IMR-90 (cell line): ENCODE data around the gene BMP4.

ENCODE experiments used
- BHLHE40 ChIP-seq: fragments of 150-350 bp; IDR thresholded peaks from 2 replicates; pipeline ENCODE4 v1.6.1; 2016; ENCODE audit warnings: mild to moderate bottlenecking, low read depth, low read length
- MAFK ChIP-seq: IDR thresholded peaks from 2 replicates; pipeline ENCODE4 v1.6.1; 2012; ENCODE audit warnings: low read depth, low read length, improper control_type of control experiment
- MXI1 ChIP-seq: IDR thresholded peaks from 2 replicates; pipeline ENCODE4 v1.6.1; 2012; ENCODE audit warnings: low read depth, mild to moderate bottlenecking, low read length, moderate library complexity, borderline replicate concordance
- POLR2A ChIP-seq: IDR thresholded peaks from 2 replicates; pipeline ENCODE4 v1.6.1; 2012; ENCODE audit warnings: mild to moderate bottlenecking, low read depth, low read length
- TF ChIP-seq, protein P1 (sequence below): conservative IDR thresholded peaks from 2 replicates; pipeline ENCODE4 v1.5.1; 2012; ENCODE audit warnings: mild to moderate bottlenecking, low read depth, low read length, improper control_type of control experiment
- TF ChIP-seq, protein P2 (sequence below): fragments of 150-350 bp; IDR thresholded peaks from 2 replicates; pipeline ENCODE4 v1.6.1; 2017; ENCODE audit warnings: mild to moderate bottlenecking, antibody characterized with exemption, low read length, low read depth

DNA sequence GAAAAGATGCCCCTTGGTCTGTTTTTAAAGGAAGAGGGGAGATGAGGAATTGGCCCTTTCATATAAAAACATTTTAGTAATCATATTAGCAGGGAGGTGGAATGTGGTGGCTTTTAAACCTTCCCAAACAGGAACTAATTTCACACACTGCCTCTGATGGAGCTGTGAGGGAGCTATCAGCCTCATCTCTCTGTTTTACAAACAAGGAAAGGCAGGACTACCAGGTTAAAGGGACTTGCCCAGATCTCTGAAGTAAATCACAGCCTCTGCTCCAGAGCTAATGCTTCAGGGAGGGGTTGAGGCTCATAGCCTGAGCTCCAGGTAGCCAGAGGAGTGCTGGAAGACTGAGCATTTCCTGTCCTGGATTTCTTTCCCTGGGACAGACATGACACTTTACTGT, 1.1 kb upstream of the BMP4 start:
- TF ChIP-seq POLR2A (no peak), MXI1 (no peak), MAFK (no peak), BHLHE40 (no peak)
- TF ChIP-seq, protein P1, sequence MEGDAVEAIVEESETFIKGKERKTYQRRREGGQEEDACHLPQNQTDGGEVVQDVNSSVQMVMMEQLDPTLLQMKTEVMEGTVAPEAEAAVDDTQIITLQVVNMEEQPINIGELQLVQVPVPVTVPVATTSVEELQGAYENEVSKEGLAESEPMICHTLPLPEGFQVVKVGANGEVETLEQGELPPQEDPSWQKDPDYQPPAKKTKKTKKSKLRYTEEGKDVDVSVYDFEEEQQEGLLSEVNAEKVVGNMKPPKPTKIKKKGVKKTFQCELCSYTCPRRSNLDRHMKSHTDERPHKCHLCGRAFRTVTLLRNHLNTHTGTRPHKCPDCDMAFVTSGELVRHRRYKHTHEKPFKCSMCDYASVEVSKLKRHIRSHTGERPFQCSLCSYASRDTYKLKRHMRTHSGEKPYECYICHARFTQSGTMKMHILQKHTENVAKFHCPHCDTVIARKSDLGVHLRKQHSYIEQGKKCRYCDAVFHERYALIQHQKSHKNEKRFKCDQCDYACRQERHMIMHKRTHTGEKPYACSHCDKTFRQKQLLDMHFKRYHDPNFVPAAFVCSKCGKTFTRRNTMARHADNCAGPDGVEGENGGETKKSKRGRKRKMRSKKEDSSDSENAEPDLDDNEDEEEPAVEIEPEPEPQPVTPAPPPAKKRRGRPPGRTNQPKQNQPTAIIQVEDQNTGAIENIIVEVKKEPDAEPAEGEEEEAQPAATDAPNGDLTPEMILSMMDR, result no peak
- TF ChIP-seq, protein P2, sequence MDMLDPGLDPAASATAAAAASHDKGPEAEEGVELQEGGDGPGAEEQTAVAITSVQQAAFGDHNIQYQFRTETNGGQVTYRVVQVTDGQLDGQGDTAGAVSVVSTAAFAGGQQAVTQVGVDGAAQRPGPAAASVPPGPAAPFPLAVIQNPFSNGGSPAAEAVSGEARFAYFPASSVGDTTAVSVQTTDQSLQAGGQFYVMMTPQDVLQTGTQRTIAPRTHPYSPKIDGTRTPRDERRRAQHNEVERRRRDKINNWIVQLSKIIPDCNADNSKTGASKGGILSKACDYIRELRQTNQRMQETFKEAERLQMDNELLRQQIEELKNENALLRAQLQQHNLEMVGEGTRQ, result no peak
